ENCODE measurements around the gene FTO.

Gene FTO

DNA sequence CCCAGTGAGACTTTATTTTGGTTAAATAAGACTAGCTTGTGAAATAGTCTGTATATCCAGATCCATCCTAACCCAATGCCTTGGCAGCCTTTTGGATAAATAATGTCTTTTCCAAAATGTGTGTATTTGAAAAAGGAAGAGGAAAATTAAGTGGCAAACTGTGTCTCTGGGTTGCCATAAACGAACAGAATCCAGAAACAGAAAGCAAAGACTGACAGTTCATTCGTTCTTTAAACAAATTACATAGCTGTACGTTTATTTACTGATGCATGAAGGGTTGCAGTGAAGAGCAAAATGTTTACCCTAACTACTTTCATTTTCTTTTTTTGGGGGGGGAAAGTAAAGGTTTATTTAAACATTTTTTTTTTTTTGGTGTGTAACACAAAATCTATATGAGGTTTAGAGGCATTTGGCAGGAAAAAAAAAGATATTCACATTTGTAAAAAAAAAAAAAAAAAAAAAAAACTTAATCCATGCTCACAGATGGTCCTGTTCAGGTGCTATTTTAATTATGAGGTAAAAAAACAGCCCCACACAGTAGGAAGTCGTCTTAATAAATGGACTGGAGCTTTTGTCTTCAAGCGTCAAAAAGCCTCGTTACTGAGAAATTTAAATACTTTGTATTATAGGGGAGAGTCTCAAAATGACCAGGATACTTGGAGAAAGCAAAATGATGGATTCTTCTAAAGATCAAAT is 245.9 kb downstream of the FTO start:
- no peak overlapping the region for H3K4me3 ChIP-seq (replicated peaks in 1 of 2; ENCODE audit: low read depth in 2 of 2, low read length in 2 of 2)
- DNase-seq (ENCODE audit: low read depth in 2 of 2) = no peak
- TF ChIP-seq, protein P1, sequence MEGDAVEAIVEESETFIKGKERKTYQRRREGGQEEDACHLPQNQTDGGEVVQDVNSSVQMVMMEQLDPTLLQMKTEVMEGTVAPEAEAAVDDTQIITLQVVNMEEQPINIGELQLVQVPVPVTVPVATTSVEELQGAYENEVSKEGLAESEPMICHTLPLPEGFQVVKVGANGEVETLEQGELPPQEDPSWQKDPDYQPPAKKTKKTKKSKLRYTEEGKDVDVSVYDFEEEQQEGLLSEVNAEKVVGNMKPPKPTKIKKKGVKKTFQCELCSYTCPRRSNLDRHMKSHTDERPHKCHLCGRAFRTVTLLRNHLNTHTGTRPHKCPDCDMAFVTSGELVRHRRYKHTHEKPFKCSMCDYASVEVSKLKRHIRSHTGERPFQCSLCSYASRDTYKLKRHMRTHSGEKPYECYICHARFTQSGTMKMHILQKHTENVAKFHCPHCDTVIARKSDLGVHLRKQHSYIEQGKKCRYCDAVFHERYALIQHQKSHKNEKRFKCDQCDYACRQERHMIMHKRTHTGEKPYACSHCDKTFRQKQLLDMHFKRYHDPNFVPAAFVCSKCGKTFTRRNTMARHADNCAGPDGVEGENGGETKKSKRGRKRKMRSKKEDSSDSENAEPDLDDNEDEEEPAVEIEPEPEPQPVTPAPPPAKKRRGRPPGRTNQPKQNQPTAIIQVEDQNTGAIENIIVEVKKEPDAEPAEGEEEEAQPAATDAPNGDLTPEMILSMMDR (IDR thresholded peaks at IDR 0.05; ENCODE audit: low read depth, low read length) = no peak

DNA sequence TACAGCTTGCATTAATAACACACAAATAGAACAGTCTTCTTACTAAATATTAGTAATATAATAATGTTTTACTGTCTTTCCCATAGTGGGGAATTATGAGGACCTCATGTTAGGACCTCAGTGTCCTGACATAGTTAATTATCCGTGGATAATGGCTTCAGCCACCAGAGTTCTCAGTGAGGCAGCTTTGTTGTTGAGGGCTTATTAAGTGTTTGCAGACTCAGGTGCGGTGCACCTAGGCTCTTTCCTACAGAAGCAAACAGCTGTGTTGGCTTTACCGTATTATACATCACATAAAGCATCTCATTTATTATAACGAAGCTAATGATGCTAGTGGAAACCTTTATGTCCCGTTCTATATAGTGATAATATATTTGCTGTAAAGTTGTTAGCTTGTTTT is 246.7 kb downstream of the FTO start:
- TF ChIP-seq, protein P1 (IDR thresholded peaks at IDR 0.05; ENCODE audit: low read depth, low read length) = no peak
- DNase-seq (ENCODE audit: low read depth in 2 of 2) = no peak
- H3K4me3 ChIP-seq (replicated peaks in 1 of 2; ENCODE audit: low read depth in 2 of 2, low read length in 2 of 2) = no peak overlapping the region

DNA sequence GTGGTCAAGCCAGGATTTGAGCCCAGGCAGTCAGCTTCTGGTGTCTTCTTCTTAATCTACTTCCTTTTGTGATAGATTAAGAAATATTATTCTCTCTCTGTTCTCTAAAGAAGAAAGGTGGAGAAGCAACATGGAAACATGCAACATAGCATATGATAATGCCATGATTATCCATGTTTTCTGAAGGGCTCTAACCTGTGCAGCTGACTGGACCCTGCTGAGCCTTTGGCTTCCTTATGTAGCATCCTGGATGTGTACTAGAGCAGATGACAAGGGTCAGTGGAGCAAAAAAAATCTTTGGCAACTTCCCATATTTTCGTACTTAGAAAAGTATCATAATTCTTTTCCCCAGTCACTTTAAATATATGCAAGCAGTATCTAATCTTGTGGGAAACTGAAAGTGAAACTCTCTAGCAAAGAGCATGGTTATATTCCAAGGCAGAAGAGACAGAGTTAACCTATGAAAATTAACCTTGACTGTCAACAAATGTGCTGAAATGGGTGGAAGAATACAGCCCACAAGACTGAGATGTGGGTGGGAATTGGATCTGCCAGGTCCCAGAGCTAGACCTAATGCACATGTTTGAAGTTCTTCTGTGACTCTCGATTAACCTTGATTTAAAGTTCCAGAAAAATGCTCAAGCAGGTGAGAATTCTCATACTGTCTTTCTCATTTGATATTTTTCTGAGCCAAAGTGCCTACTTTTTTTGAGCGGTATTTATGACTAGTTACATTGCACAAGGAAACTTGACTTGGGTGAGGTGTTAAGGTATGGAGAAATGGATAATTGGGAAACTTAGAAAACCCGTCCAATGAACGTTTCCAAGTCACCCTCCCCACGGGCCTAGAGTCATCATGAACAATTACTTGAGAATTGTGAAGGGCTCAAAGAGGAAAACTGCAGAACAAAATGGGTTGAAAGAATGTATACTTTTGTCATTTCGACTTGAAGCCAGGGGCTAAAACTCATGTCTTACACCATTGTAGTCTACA is 248.6 kb downstream of the FTO start:
- TF ChIP-seq, protein P1 (IDR thresholded peaks at IDR 0.05; ENCODE audit: low read depth, low read length) = no peak
- peak; percentile 47 to 48 for DNase-seq (ENCODE audit: low read depth in 2 of 2)
- H3K4me3 ChIP-seq (replicated peaks in 1 of 2; ENCODE audit: low read depth in 2 of 2, low read length in 2 of 2) = no peak overlapping the region

DNA sequence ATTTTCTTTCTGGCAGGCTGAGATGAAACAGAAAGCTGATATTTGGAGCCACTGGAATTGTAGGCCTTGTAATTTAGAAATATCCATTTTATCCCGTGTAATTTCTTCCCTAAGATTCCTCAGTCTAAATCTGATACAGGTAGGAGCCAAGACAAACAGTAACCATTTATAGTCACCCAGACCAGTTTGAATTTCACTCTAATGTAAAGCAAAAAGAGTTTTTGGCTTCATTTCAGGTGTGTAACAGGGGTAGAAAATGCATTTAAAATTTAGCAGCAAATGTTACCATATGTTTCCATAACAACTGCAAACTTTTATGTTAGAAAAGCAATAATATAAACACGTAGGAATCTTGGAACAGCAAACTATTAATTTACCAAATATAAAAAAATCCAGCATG is 249.4 kb downstream of the FTO start:
- TF ChIP-seq, protein P1 (IDR thresholded peaks at IDR 0.05; ENCODE audit: low read depth, low read length) = no peak
- no peak overlapping the region for H3K4me3 ChIP-seq (replicated peaks in 1 of 2; ENCODE audit: low read depth in 2 of 2, low read length in 2 of 2)
- DNase-seq (ENCODE audit: low read depth in 2 of 2) = no peak

DNA sequence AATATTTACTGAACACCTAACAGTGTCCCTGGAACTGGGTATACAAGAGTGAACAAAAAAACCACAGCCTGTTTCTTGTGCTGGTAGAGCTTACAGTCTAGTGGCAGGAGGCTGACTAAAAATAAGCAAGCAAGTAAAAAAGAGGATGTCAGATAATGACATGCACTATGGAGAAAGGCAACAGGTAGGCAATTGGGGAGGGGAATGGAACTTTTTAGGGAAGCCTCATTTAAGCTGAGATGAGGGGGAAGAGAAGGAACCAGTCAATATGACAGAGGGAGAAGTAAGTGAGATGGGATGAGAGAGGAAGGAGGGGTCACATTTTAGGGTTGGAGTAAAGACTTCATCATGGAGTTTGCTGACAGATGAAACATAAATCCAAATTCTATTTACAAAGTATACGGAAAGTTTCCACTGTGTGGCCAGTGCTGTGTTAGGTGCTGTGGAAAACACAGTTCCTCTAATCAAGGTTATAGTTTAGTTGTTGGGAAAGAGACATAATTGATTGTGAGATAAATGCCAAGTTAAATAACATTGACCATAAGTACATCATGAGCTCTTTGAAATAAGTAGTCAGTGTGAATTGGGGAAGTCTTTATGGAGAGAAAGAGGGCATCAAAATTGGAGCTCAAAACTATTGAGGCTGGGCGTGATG is 251.4 kb downstream of the FTO start:
- DNase-seq (ENCODE audit: low read depth in 2 of 2) = no peak
- no peak overlapping the region for H3K4me3 ChIP-seq (replicated peaks in 1 of 2; ENCODE audit: low read depth in 2 of 2, low read length in 2 of 2)
- TF ChIP-seq, protein P1 (IDR thresholded peaks at IDR 0.05; ENCODE audit: low read depth, low read length) = no peak

DNA sequence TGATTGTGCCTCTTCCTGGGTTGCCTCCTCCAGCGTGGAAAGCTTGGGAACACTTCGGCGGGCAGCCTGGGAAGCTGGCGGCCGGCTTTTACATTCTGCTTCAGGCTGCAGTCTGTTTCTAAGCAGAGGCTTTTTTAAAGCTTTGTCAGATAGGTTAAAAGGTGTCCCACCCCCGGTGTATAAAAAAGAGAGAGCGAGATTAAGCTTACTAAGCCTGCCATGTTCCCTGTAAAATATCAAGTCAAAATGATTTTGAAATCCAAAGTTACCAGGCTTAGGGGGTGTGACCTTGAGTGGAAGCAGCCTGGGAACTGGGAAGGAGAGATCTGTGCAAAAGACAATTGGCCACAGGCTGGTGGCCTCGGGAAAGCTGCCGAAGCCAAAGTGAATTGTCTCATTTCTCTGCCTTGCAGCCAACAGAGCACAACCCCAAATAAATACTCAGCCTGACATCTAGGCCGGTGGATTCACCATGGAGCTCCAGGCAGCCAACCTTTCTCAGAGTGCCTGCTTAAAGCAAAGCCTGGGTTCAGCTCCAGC is 254.5 kb downstream of the FTO start:
- TF ChIP-seq, protein P1 (IDR thresholded peaks at IDR 0.05; ENCODE audit: low read depth, low read length) = no peak
- no peak for DNase-seq (ENCODE audit: low read depth in 2 of 2)
- H3K4me3 ChIP-seq (replicated peaks in 1 of 2; ENCODE audit: low read depth in 2 of 2, low read length in 2 of 2) = no peak overlapping the region
